ENCODE results near the gene GNG13. TPM values are rescaled to one million over a fixed set of nuclear protein-coding genes. Genes with fewer than 3 reads are reported as not detected.
"Not testable (repeated sequence)": the region's sequence is repeated elsewhere in the genome, so short reads cannot be mapped to it uniquely, and the experiment has no call there.

GNG13 gene
- total and polyA plus RNA-seq, 2 donors: not detected

DNA sequence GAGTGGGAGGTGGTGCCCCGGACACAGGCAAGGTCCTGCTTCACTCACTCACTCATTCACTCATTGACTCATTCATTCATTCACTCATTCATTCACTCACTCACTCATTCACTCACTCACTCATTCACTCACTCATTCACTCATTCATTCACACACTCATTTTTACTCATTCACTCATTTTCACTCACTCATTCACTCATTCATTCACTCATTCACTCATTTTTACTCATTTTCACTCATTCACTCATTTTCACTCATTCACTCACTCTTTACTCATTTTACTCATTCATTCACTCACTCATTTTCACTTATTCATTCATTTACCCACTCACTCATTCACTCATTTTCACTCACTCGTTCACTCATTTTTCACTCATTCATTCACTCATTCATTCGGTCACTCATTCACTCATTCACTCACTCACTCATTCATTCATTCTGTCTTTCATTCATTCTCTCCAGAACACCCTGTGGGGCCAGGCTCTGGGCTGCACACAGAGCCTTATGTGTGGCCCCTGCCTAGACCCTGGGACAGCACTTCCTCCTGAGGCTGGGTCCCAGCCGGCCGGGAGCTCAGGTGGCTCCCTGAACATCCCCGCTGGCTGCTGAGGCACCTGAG lies 21.5 kb downstream of the GNG13 start:
- no peaks in the 10 kb centered on the region for H3K4me1 ChIP-seq (ENCODE audit: insufficient read depth)
- WGBS: 85% methylated on average over 6 of the region's 6 CpGs
- no peak overlapping the region for H3K27ac ChIP-seq (ENCODE audit: low read depth)
- H3K4me3 ChIP-seq (ENCODE audit: low read depth, low read length): no peak overlapping the region
- H3K36me3 ChIP-seq (ENCODE audit: insufficient read depth): no peaks in the 10 kb centered on the region
- no peak for DNase-seq (ENCODE audit: extremely low spot score)

DNA sequence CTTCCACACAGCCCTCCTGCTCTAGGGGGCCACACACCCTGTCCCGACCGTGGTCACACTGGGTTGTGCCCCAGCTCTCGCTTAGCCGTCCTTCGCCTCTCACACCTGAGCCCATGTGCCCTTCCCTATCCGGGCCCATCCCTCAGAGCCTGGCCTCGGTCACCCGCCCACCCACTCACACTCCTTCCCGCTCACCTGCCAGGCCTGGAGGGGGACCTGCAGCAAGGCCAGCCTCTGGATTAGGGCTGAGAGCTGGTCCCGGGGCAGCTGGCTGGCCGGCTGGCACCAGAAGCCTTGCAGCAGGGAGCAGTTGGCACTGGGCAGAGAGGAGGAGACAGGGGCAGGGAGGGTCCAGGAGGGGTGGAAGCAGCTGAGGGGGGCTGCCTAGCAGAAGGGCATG lies 22.1 kb downstream of the GNG13 start:
- WGBS: 76% methylated on average over 11 of the region's 11 CpGs

GRCh38 chr16:777826-778225 lies 22.7 kb downstream of the GNG13 start:
- WGBS: 26% methylated on average over 16 of the region's 16 CpGs

More for the DNA sequence above, 22.1 kb downstream of the GNG13 start:
- H3K36me3 ChIP-seq (ENCODE audit: insufficient read depth): no peaks in the 10 kb centered on the region
- no peaks in the 10 kb centered on the region for H3K4me1 ChIP-seq (ENCODE audit: insufficient read depth)
- H3K4me3 ChIP-seq (ENCODE audit: low read depth, low read length): no peak overlapping the region
- no peak for DNase-seq (ENCODE audit: extremely low spot score)
- no peak overlapping the region for H3K27ac ChIP-seq (ENCODE audit: low read depth)

GRCh38 chr16:776824-777223 lies 23.7 kb downstream of the GNG13 start:
- Histone ChIP-seq H3K4me3 (ENCODE audit: low read depth, low read length) (no peak overlapping the region), H3K27ac (ENCODE audit: low read depth) (no peak overlapping the region), H3K36me3 (ENCODE audit: insufficient read depth) (no peaks in the 10 kb centered on the region), H3K4me1 (ENCODE audit: insufficient read depth) (no peaks in the 10 kb centered on the region)
- WGBS: 80% methylated on average over 9 of the region's 9 CpGs
- no peak for DNase-seq (ENCODE audit: extremely low spot score)

More at GRCh38 chr16:777826-778225, 22.7 kb downstream of the GNG13 start:
- DNase-seq (ENCODE audit: extremely low spot score): no peak
- no peaks in the 10 kb centered on the region for H3K4me1 ChIP-seq (ENCODE audit: insufficient read depth)
- H3K36me3 ChIP-seq (ENCODE audit: insufficient read depth): no peaks in the 10 kb centered on the region
- no peak overlapping the region for H3K27ac ChIP-seq (ENCODE audit: low read depth)
- H3K4me3 ChIP-seq (ENCODE audit: low read depth, low read length): no peak overlapping the region

- not testable (repeated sequence) for H3K4me1 ChIP-seq (ENCODE audit: insufficient read depth); H3K36me3 ChIP-seq (ENCODE audit: insufficient read depth); H3K4me3 ChIP-seq (ENCODE audit: low read depth, low read length); H3K27ac ChIP-seq (ENCODE audit: low read depth); DNase-seq (ENCODE audit: extremely low spot score)
- 88% methylated on average over 10 of the region's 10 CpGs for WGBS
These were observed 24.2 kb downstream of the GNG13 start for GRCh38 chr16:776298-776697.

DNA sequence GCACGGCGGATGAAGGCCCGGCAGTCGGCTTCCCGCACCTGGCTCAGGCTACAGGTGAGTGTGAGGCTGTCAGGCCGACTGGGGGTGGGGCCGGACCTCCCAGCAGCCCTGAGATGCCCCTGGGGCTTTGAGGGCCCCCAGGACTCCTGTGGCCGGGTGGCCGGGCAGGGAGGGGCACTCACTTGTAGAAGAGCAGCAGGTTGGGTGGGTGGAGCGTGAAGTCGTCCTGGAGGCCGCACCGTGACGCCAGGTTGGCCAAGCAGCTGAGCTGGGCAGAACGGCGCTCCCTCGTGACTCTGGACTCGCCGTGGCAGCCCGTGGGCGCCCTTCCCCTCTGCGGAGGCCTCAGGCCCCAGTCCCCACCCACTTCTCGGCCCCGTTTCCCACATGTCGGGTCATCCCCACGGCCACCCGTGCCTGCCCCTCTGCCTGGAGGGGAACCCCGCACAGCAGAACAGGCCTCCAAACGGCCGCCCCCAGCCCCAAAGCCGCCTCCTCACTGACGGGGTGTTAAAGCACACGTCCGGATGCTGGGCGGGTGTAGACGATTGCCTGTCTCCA lies 25.2 kb downstream of the GNG13 start:
- H3K4me1 ChIP-seq (ENCODE audit: insufficient read depth): no peaks in the 10 kb centered on the region
- WGBS: 71% methylated on average over 36 of the region's 36 CpGs
- H3K4me3 ChIP-seq (ENCODE audit: low read depth, low read length): no peak overlapping the region
- no peak for DNase-seq (ENCODE audit: extremely low spot score)
- H3K36me3 ChIP-seq (ENCODE audit: insufficient read depth): no peaks in the 10 kb centered on the region
- no peak overlapping the region for H3K27ac ChIP-seq (ENCODE audit: low read depth)

DNA sequence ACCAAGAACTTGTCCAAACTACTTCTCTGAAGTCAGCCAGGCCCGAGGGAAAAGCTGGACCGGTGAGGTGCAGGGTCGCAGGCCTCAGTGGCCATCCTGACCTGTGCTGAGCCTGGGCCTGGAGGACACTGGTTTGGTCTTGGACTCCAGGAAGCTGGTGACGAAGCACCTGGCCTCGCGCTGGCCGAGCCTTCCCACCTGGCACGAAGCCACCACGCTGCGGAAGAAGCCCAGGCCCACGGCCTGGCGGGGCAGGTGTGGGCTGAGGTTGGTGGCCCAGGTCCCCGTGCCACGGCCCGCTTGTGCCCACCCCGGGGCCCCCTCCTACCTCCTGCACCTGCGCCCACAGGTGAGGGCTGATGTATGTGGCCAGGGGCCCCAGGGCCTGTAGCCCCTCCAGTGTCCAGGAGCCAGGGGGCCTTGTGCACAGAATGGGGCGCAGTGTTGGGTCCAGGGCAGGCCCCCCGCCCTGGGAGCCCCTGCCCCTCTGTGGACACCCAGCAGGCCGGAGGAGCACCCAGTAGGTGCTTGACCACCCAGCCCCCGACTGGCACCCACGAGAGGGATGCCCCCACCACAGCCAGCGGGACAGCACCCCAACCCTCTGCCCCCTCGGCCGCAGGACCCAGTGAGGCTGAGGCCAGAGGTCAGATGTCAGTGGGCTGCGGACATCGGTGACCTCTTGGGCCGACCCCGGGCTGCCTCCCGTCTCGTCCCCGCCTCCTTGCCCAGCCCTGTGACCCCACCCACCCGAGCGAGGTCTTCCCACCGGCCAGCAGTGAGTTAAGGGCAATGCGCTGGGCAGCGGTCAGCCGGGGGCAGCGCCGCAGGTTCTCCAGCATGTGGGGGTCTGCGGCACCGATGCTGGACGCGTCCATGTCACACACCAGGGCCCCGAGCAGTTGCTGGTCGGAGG lies 26.2 kb downstream of the GNG13 start:
- Histone ChIP-seq H3K4me1 (ENCODE audit: insufficient read depth) (no peaks in the 10 kb centered on the region), H3K4me3 (ENCODE audit: low read depth, low read length) (no peak overlapping the region), H3K36me3 (ENCODE audit: insufficient read depth) (no peaks in the 10 kb centered on the region), H3K27ac (ENCODE audit: low read depth) (no peak overlapping the region)
- no peak for DNase-seq (ENCODE audit: extremely low spot score)
- 81% methylated on average over 46 of the region's 46 CpGs for WGBS

DNA sequence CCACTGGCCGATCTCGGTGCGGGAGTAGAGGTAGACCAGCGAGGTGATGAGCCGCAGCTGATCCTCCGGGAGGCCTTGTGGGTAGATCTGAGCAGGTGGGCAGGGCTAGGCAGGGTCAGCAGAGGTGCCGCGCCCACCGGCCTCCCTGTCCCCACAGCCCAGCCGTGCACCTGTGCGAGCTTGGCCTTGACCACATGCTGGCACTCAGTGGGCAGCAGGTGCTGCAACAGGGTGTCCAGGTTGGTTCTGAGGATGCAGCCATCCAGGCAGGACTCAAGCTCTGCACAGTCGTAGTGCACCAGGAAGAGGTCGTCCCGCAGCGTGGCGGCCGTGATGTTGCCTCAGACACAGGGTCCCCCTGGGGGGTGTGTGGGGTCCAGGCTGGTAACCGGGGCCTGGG lies 27.6 kb downstream of the GNG13 start:
- 87% methylated on average over 18 of the region's 18 CpGs for WGBS
- no peak overlapping the region for H3K4me3 ChIP-seq (ENCODE audit: low read depth, low read length)
- H3K27ac ChIP-seq (ENCODE audit: low read depth): no peak overlapping the region
- H3K4me1 ChIP-seq (ENCODE audit: insufficient read depth): no peaks in the 10 kb centered on the region
- H3K36me3 ChIP-seq (ENCODE audit: insufficient read depth): no peaks in the 10 kb centered on the region
- no peak for DNase-seq (ENCODE audit: extremely low spot score)

GRCh38 chr16:770411-770810 lies 30.1 kb downstream of the GNG13 start:
- Histone ChIP-seq H3K4me1 (ENCODE audit: insufficient read depth) (no peaks in the 10 kb centered on the region), H3K4me3 (ENCODE audit: low read depth, low read length) (no peak overlapping the region), H3K27ac (ENCODE audit: low read depth) (no peak overlapping the region), H3K36me3 (ENCODE audit: insufficient read depth) (no peaks in the 10 kb centered on the region)
- DNase-seq (ENCODE audit: extremely low spot score): no peak
- whole genome bisulfite sequencing: 68% methylated on average over 13 of the region's 13 CpGs

DNA sequence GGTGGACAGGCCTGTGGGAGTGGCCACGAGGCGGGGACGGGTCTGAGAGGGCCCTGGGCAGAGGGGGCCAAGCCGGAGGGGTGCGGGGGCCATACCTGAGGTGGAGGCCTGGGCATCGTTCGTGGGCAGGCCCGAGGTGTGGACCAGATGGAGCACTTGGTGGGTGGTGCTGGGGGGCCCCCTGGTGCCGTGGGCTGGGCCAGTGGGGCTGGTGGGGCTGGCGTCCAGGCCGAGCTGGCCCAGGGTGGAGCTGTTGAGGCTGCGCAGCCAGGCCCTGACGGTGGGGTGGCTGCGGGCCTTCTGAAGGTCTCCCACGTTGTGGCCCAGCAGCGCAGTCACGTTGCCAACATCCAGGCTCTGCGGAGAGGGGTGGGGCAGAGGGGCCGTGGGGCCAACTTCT lies 30.6 kb downstream of the GNG13 start:
- Histone ChIP-seq H3K4me1 (ENCODE audit: insufficient read depth) (no peaks in the 10 kb centered on the region), H3K36me3 (ENCODE audit: insufficient read depth) (no peaks in the 10 kb centered on the region), H3K27ac (ENCODE audit: low read depth) (no peak overlapping the region), H3K4me3 (ENCODE audit: low read depth, low read length) (no peak overlapping the region)
- no peak for DNase-seq (ENCODE audit: extremely low spot score)
- WGBS: 75% methylated on average over 19 of the region's 19 CpGs

DNA sequence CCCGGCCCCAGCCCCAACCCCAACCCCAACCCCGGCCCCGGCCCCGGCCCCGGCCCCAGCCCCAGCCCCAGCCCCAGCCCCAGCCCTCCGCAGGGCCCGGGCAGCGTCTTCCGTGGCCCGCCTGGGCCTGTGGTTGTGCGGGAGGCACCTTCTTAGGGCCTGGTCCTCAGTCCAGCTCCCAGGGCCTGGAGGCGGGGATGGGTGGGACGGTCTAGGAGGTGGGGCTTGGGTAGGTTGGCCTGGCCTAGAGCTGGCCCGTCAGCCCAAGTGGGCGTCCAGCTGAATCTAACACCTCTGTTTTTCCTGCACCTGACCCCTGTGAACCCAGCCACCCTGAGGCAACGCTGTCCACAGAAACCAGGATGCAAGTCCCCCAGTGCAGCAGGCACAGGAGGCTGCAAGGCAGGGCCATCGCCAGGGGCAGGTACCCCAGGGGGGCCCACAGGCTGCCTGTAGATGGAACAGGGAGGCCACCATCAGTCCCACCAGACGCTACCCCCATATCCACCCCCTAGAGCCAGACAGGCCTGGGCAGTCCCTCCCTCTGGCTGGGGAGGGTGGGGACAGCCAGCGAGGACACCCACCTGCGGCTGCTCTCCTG lies 31.2 kb downstream of the GNG13 start:
- no peak for DNase-seq (ENCODE audit: extremely low spot score)
- Histone ChIP-seq H3K36me3 (ENCODE audit: insufficient read depth) (no peaks in the 10 kb centered on the region), H3K27ac (ENCODE audit: low read depth) (no peak overlapping the region), H3K4me1 (ENCODE audit: insufficient read depth) (no peaks in the 10 kb centered on the region), H3K4me3 (ENCODE audit: low read depth, low read length) (no peak overlapping the region)
- 53% methylated on average over 20 of the region's 20 CpGs for WGBS

DNA sequence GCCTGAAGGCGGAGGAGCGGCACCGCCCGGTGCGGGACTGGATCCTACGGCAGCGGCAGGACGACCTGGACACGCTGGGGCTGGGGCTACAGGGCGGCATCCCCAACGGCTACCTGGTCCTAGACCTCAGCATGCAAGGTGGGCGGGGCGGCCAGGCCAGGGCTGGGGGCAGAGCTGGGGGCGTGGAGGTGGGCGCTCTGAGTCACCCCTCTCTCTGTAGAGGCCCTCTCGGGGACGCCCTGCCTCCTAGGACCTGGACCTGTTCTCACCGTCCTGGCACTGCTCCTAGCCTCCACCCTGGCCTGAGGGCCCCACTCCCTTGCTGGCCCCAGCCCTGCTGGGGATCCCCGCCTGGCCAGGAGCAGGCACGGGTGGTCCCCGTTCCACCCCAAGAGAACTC lies 32.1 kb downstream of the GNG13 start:
- no peak overlapping the region for H3K4me3 ChIP-seq (ENCODE audit: low read depth, low read length)
- H3K27ac ChIP-seq (ENCODE audit: low read depth): no peak overlapping the region
- no peaks in the 10 kb centered on the region for H3K4me1 ChIP-seq (ENCODE audit: insufficient read depth)
- no peaks in the 10 kb centered on the region for H3K36me3 ChIP-seq (ENCODE audit: insufficient read depth)
- WGBS: 66% methylated on average over 21 of the region's 21 CpGs
- no peak for DNase-seq (ENCODE audit: extremely low spot score)

GRCh38 chr16:767743-768235 lies 32.7 kb downstream of the GNG13 start:
- no peak overlapping the region for H3K4me3 ChIP-seq (ENCODE audit: low read depth, low read length)
- H3K36me3 ChIP-seq (ENCODE audit: insufficient read depth): no peaks in the 10 kb centered on the region
- H3K27ac ChIP-seq (ENCODE audit: low read depth): no peak overlapping the region
- DNase-seq (ENCODE audit: extremely low spot score): no peak
- 78% methylated on average over 32 of the region's 38 CpGs for WGBS
- no peaks in the 10 kb centered on the region for H3K4me1 ChIP-seq (ENCODE audit: insufficient read depth)

All from urinary bladder (tissue), 4 donors.